Tibial nerve (tissue), 4 donors: ENCODE results near the gene HCN2. TPM values are rescaled to one million over a fixed set of nuclear protein-coding genes. Genes with fewer than 3 reads are reported as not detected.
"Not testable (repeated sequence)": the region's sequence is repeated elsewhere in the genome, so short reads cannot be mapped to it uniquely, and the experiment has no call there.

Source experiments
- DNase-seq, 2 donors: peaks; one replicate each; pipeline ENCODE4 v3.0.0-alpha.2; 2019; ENCODE audit warnings: low spot score in 2 of 2
- H3K27ac ChIP-seq, 4 donors: fragments of 200-600 bp; sonication (generic) in 3 of 4; one replicate each; pipeline ENCODE4 v1.5.1; 2017 to 2019; ENCODE audit warnings: mild to moderate bottlenecking in 1 of 4
- H3K27me3 ChIP-seq, 2 donors: fragments of 200-600 bp; sonication (generic) in 1 of 2; one replicate each; pipeline versions ENCODE4 v1.5.1 to v1.6.0; 2017 to 2019
- H3K36me3 ChIP-seq, 3 donors: fragments of 200-600 bp; sonication (generic); one replicate each; pipeline ENCODE4 v1.5.1; 2018 to 2019
- H3K4me1 ChIP-seq, 4 donors: fragments of 200-600 bp; sonication (generic) in 3 of 4; one replicate each; pipeline ENCODE4 v1.5.1; 2017 to 2019
- H3K4me3 ChIP-seq, 4 donors: fragments of 200-600 bp; sonication (generic) in 3 of 4; one replicate each; pipeline ENCODE4 v1.5.1; 2017 to 2019; ENCODE audit warnings: mild to moderate bottlenecking in 1 of 4, moderate library complexity in 1 of 4
- H3K9me3 ChIP-seq, 4 donors: fragments of 200-600 bp; sonication (generic) in 3 of 4; one replicate each; pipeline ENCODE4 v1.5.1; 2017 to 2019
- CTCF ChIP-seq, 5 experiments: fragments of 200-600 bp in 3 of 5; fragments of 450-650 bp in 2 of 5; sonication (generic) in 3 of 5; IDR thresholded peaks; one replicate each; pipeline ENCODE4 v1.5.1; 2016 to 2019; ENCODE audit warnings: antibody characterized with exemption in 5 of 5, mild to moderate bottlenecking in 3 of 5, moderate library complexity in 2 of 5
- EP300 ChIP-seq, 2 donors: sonication (generic); formaldehyde crosslinking; IDR thresholded peaks; one replicate each; pipeline ENCODE4 v1.6.1; 2017; ENCODE audit warnings: antibody characterized with exemption in 2 of 2, mild to moderate bottlenecking in 1 of 2
- POLR2A ChIP-seq, 2 donors: fragments of 450-650 bp; IDR thresholded peaks; one replicate each; pipeline ENCODE4 v1.6.1; 2017; ENCODE audit warnings: antibody characterized with exemption in 2 of 2, mild to moderate bottlenecking in 2 of 2, moderate library complexity in 2 of 2
- WGBS, 2 donors: methylation state at CpG; one replicate each; pipeline ENCODE4 v1.1.5; 2018; 5-methylcytosine and 5-hydroxymethylcytosine counted together
- total RNA-seq, 4 donors: library from RNA; depleted of rRNA; stranded (reverse); fragments of >200 nt; gene quantifications; one replicate each; pipeline ENCODE4 v1.1.0, GENCODE V29; 2016

The HCN2 gene
- total RNA-seq, 4 donors from 2014 or later = 0.59 TPM; not detected in 3

- peaks cover 4 to 60% (median 18%) of the 10 kb centered on the region in 3 donors for H3K36me3 ChIP-seq
Observed at GRCh38 chr19:582497-583197, 7.0 kb upstream of the HCN2 start.

GRCh38 chr19:583198-583967 lies 6.3 kb upstream of the HCN2 start:
- DNase-seq = no peak
- WGBS, 2 donors = 79 to 83% methylated on average over 15 to 27 of the region's 27 CpGs
- Histone ChIP-seq H3K4me1 (peaks cover 0 to 26% (median 3%) of the 10 kb centered on the region in 4 donors), H3K27me3 (peaks cover 0 to 26% of the 10 kb centered on the region in 2 donors), H3K27ac (no peak overlapping the region), H3K9me3 (no peaks in the 10 kb centered on the region), H3K4me3 (no peak overlapping the region), H3K36me3 (peaks cover 0 to 53% (median 18%) of the 10 kb centered on the region in 3 donors)
- TF ChIP-seq POLR2A (IDR thresholded peaks at IDR 0.05) (no peak), CTCF (IDR thresholded peaks at IDR 0.05) (no peak), EP300 (IDR thresholded peaks at IDR 0.05) (no peak)

More at GRCh38 chr19:582497-583197, 7.0 kb upstream of the HCN2 start:
- H3K9me3 ChIP-seq = no peaks in the 10 kb centered on the region
- TF ChIP-seq CTCF (IDR thresholded peaks at IDR 0.05) (no peak), EP300 (IDR thresholded peaks at IDR 0.05) (no peak), POLR2A (IDR thresholded peaks at IDR 0.05) (no peak)
- no peak for DNase-seq
- H3K4me1 ChIP-seq = peaks cover 0 to 20% (median 0%) of the 10 kb centered on the region in 4 donors
- WGBS, 2 donors = 77 to 79% methylated on average over 30 of the region's 31 CpGs
- no peak overlapping the region for H3K27ac ChIP-seq
- H3K4me3 ChIP-seq = no peak overlapping the region
- H3K27me3 ChIP-seq = peaks cover 0 to 19% of the 10 kb centered on the region in 2 donors

GRCh38 chr19:583968-584239 lies 5.8 kb upstream of the HCN2 start:
- peaks cover 0 to 32% (median 4%) of the 10 kb centered on the region in 4 donors for H3K4me1 ChIP-seq
- no peak overlapping the region for H3K4me3 ChIP-seq
- peaks cover 0 to 49% (median 18%) of the 10 kb centered on the region in 3 donors for H3K36me3 ChIP-seq
- no peaks in the 10 kb centered on the region for H3K9me3 ChIP-seq
- no peak overlapping the region for H3K27ac ChIP-seq
- no peak for DNase-seq
- no peak for TF ChIP-seq EP300 (IDR thresholded peaks at IDR 0.05)
- TF ChIP-seq CTCF (IDR thresholded peaks at IDR 0.05) = no peak
- TF ChIP-seq POLR2A (IDR thresholded peaks at IDR 0.05) = no peak
- WGBS, 2 donors = 70 to 73% methylated on average over 5 of the region's 5 CpGs
- H3K27me3 ChIP-seq = peaks cover 0 to 31% of the 10 kb centered on the region in 2 donors

GRCh38 chr19:584240-585001 lies 5.3 kb upstream of the HCN2 start:
- Histone ChIP-seq H3K4me3 (no peak overlapping the region), H3K36me3 (peaks cover 0 to 43% (median 18%) of the 10 kb centered on the region in 3 donors), H3K9me3 (no peaks in the 10 kb centered on the region), H3K4me1 (peaks cover 0 to 37% (median 9%) of the 10 kb centered on the region in 4 donors), H3K27ac (no peak overlapping the region), H3K27me3 (peaks cover 0 to 36% of the 10 kb centered on the region in 2 donors)
- 27 to 43% methylated on average over 28 to 30 of the region's 38 CpGs for WGBS, 2 donors
- TF ChIP-seq CTCF (IDR thresholded peaks at IDR 0.05) (peak; percentile 71 to 87 (median 77)), POLR2A (IDR thresholded peaks at IDR 0.05) (no peak), EP300 (IDR thresholded peaks at IDR 0.05) (no peak)
- no peak for DNase-seq

GRCh38 chr19:585146-585545 lies 4.5 kb upstream of the HCN2 start:
- not testable (repeated sequence) for DNase-seq, H3K9me3 ChIP-seq, H3K27ac ChIP-seq, H3K4me3 ChIP-seq
- H3K36me3 ChIP-seq = peaks cover 0 to 36% (median 18%) of the 10 kb centered on the region in 3 donors
- WGBS, 2 donors = 79 to 80% methylated on average over 29 to 34 of the region's 34 CpGs
- H3K4me1 ChIP-seq = peaks cover 0 to 38% (median 9%) of the 10 kb centered on the region in 4 donors
- H3K27me3 ChIP-seq = peaks cover 0 to 38% of the 10 kb centered on the region in 2 donors
